Activated CD4-positive, alpha-beta T cell treated with anti-CD3 and anti-CD28 coated beads, Interleukin-2, amount 50 U/mL, for 24 hours (primary cell): ENCODE measurements around the gene CAV3.

Source experiments
- DNase-seq, 2 donors: peaks; one replicate each; pipeline ENCODE4 v3.0.0-alpha.2; 2020; ENCODE audit warnings: low read depth in 1 of 2, low spot score in 1 of 2

Gene CAV3

GRCh38 chr3:8793242-8793641 lies 59.6 kb downstream of the CAV3 start:
- no peak for DNase-seq

GRCh38 chr3:8794247-8794646 lies 60.6 kb downstream of the CAV3 start:
- DNase-seq, result no peak
